ENCODE measurements around the gene NDUFV2.

Gene NDUFV2

GRCh38 chr18:9123520-9123919 is 21.0 kb downstream of the NDUFV2 start:
- no peak for DNase-seq

DNA sequence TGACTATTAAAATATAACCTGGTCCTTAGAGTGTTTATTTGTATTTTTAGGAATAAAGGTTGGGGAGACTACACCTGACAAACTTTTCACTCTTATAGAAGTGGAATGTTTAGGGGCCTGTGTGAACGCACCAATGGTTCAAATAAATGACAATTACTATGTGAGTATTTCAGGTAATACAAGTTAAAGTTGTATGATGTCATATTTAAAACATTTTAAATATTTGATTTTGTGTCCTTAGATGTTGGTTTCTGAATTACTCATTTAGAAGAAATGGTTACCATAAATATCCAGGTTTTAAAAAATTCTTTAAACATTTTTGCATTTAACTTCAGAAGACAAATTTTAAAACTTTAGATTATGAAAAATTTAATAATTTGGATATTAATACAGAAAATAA is 22.3 kb downstream of the NDUFV2 start:
- no peak for DNase-seq

DNA sequence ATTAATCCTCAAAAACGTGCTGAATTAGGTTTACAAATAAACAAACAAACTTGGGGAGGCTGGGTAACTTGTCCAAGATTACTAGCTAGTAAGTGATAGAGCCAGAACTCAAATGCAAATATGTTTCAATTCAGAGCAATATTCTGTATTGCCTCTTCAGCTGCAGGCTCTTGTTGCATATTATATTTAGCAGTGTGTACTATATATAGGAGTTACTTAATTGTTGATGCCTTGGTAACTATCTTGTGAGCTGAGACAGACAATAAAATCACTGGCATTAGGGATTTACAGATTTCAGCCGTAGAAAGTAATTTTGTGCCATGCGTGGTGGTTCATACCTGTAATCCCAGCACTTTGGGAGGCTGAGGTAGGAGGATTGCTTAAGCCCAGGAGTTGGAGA is 23.8 kb downstream of the NDUFV2 start:
- no peak for DNase-seq

- no peak for DNase-seq
Measured at GRCh38 chr18:9130195-9130594, 27.7 kb downstream of the NDUFV2 start.

- no peak for DNase-seq
Measured at GRCh38 chr18:9130806-9131205, 28.3 kb downstream of the NDUFV2 start.

GRCh38 chr18:9132628-9133027 is 30.1 kb downstream of the NDUFV2 start:
- no peak for DNase-seq

GRCh38 chr18:9133225-9133624 is 30.7 kb downstream of the NDUFV2 start:
- DNase-seq, result no peak

- DNase-seq, result peak; percentile 52
Measured at GRCh38 chr18:9135081-9135911, 32.8 kb downstream of the NDUFV2 start.

DNA sequence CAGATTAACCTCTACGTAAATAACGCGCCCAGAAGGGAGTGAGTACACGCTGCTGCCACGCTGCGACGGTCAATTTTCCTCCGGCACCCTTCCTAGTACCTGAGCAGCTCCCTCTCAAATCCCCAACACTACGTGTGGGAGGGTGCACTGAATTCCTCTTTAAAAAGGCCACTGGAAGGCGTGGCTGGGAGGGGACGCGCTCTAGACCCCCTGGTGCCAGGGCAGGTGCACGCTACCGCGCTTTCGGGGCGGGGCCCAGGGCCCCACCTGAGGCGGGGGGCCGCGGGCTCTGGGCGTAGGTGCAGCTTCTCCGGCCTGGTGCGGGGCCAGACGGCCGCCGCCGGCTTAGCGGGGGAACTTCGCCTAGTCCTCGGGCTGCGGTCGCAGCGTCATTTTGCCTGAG is 33.4 kb downstream of the NDUFV2 start:
- no peak for DNase-seq

DNA sequence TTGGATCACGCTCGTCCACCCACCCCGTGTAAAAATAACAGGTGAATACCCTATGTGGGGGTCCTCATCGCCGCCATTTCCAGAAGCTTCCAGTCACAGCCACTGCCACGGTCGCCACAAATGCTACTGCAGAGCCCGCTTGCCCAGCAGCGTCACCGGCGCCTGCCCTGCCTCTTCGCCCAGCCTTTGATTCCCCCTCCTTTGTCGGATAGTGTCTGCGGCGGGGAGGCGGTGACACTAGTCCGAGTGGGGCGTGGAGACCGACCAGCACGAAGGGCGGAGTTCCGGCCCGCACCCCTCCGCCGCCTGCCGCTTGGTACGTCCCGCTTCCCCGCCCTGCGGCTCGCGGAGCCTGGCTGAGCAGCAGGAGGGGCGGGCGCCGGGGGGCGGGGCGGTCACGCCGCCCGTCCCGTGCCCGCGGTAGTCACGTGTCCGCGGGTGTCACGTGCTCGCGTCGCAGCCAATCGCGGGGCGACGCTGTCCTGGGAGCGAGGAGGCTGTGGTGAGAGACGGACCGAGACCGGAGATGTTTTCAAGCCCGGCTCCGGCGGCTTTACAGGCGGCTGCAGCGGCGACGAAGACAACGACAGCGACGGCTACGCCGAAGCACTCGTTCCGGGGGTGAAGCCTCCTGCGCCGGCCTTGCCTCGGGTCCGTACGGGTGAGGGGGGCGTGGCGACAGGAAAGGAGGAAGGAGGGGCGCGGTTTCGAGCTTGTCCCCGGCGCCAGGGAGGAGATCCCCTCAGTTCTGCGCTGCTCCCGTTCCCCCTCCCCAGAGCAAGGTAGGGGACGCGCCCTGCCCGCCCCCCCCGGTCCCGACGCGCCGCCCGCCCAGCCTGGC is 34.0 kb downstream of the NDUFV2 start, which contains the start of gene ANKRD12:
TSS of gene ANKRD12 (plus strand) at position 467 of the 841 bp plus-strand sequence. CDS start 45,652 bp downstream, outside the sequence.
- peak; percentile 67 for DNase-seq

GRCh38 chr18:9137168-9138066 is 34.9 kb downstream of the NDUFV2 start:
- peak; percentile 57 for DNase-seq

GRCh38 chr18:9139400-9140039 is 37.0 kb downstream of the NDUFV2 start:
- DNase-seq, result no peak

DNA sequence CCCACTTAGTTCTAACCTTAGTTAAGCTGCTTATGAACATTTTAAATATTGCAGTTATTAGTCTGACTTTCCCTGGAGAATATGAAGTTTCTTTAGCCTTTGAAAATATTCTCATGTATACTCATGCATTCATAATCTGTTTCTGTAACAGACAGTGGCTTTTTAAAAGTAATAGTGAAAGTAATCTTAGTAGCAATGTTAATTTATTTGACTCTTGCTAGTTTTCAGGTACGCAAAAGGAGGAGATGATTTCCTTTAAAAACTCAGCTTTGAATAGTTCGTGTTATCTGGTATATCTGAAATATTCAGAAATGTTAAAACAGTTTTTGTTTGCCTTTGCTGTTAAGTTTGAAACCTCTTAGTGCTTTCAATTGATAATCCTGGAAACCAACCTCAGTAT is 37.9 kb downstream of the NDUFV2 start:
- no peak for DNase-seq

DNA sequence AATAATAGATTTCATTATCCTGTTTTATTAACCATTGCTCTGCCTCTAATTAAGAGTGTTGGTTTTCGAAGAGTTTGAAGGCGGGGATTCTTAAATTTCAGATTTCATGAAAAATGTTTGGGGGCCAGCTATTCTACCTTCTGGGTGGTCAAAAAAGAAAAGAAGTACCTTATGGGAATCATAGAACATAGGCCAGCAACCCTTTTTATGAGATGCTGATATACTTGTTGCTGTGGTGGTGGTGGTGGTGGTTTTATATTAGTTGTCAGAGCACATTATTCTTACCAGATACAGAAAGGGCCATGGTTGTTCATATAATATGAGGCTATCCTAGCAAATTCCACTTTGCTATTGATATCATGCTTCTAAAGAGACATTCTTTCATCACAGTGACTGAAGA is 38.5 kb downstream of the NDUFV2 start:
- DNase-seq, result no peak

DNA sequence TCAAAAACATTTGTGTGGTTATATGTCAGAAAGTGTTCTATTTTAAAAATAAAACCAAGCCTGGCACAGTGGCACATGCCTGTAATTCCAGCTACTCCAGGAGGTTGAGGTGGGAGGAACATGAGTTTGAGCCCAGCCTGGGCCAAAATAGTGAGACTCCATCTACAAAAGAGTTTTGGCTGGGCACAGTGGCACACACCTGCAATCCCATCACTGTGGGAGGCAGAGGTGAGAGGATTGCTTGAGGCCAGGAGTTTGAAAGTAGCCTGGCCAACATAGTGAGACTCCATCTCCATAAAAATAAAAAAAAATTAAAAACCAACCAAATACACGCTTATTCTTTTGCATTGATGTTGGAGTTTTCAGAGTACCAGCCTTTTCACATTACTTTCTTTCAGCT is 43.7 kb downstream of the NDUFV2 start:
- no peak for DNase-seq

DNA sequence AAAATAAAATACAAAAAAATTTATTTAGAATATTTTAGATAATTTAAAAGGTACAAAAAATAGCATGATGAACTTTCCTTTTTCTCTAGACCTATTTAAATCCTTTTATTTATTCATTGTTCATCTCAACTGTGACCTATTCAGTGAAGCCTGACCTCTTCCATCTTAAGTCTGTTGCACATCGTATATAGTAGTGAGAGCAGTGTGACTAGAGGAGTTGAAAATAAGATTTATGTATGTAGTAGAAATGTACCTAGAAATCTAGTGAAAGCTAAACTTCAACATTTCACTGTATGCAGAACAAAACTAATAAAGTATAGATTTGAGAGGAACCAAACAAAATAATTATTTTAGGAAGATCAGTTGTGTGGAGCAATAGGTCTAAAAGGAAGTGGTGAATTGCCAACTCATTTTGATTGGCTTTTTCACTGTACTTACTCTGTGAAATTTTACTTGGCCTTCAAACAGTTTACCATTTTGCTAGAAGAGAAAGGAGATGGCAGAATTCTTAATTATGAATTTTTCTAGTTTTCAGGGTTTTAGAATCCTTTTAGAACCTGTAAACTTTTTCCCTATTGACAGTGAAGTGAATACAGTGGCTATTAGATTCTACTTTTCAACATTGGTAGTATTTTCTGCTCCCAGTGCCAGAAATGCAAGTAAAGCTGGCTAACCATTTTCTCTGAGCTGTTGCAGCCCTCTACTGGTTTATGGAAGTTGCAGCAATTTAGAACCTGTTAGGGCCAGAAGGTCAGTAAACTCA is 45.1 kb downstream of the NDUFV2 start:
- peak; percentile 41 for DNase-seq

- DNase-seq, result no peak
Measured at GRCh38 chr18:9148203-9148552, 45.7 kb downstream of the NDUFV2 start.

DNA sequence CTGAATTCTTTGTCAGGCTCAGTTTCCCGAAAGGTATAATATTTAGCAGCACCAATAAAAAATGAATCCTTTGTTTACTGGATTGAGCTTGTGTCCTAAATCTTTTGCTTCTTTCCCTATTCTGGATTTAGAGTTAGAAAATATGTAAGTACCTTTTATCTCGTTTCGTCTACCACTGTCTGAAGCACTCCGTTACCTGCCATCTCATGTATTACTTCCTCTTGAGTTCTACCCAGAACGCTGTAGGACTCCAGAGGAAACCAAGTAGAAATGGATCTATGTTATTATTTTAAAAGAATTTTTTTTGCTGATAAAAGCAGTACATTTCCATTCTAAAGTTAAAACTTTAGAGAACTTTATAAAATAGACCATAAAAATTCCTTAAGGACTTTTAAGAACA is 47.6 kb downstream of the NDUFV2 start:
- DNase-seq, result no peak

DNA sequence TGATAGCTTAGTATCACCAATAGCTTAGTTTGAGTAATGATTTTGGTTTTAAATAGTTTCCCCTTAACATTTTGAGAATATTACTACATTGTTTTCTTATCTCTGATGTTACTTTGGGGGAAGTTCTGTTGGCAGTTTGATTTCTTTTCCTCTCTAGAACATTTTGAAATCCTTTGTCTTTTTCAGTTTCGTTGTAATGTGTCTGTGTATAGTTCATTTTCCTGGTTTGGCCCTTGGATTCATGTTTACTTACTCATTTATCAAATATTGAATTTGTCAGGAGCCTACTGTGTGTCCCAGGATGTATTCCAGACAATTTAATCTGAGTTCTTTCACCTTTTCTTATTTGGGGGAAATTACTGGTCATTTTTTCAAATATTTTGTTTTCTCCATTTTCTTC is 50.8 kb downstream of the NDUFV2 start:
- DNase-seq, result no peak

GRCh38 chr18:9156604-9157249 is 54.2 kb downstream of the NDUFV2 start:
- DNase-seq, result no peak

DNA sequence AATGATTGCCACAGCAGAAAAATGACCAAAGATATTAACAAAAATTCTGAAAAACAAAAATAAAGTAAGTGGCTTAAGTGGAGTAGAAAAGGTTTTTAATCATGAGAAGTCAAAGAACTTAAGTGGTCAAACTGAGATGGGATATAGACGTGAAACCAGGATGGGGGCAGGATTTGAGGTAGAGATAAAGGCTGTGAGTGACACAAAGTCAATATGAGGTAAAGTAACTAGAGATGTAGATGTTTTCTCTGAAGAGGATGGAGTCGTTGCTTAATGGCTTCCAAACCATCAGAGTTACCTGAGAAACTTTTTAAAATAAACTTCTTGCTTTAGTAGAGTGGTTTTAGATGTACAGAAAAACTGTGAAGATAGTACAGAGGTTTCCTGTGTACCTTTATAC is 55.3 kb downstream of the NDUFV2 start:
- no peak for DNase-seq
